Caco-2 (cell line): ENCODE results near the gene YJU2. TPM values are rescaled to one million over a fixed set of nuclear protein-coding genes. Genes with fewer than 3 reads are reported as not detected.
"Not testable (repeated sequence)": the region's sequence is repeated elsewhere in the genome, so short reads cannot be mapped to it uniquely, and the experiment has no call there.

Experiments
- BruUV-seq: library from RNA; stranded (reverse); fragments of 400-500 nt; replicated peaks from 2 replicates; lab custom pipeline; 2021; lab: Mats Ljungman, UMichigan
- CTCF ChIA-PET: fragments of 300-600 bp; sonication (Branson Sonifier 250); formaldehyde crosslinking; loops from one replicate; lab custom pipeline; 2022; ENCODE audit warnings: antibody characterized with exemption; lab: Charles Lee
- POLR2A ChIA-PET: fragments of 300-600 bp; sonication (Branson Sonifier 250); formaldehyde crosslinking; loops from one replicate; lab custom pipeline; 2022; ENCODE audit warnings: antibody characterized with exemption; lab: Charles Lee
- DNase-seq, 2 experiments: peaks; one replicate each; pipeline versions ENCODE4 v3.0.0 to v3.0.0-alpha.2; 2020 to 2022
- H3K27me3 ChIP-seq: replicated peaks from 2 replicates; pipeline ENCODE4 v1.6.0; 2011; ENCODE audit warnings: low read length; ENCODE audit not compliant: control insufficient read depth, insufficient read depth
- H3K36me3 ChIP-seq: 2 replicates; pipeline ENCODE4 v1.5.1; 2011; ENCODE audit warnings: low read length; ENCODE audit not compliant: control insufficient read depth, insufficient read depth
- H3K4me1 ChIP-seq: fragments of 250-450 bp; sonication (Bioruptor Pico); 2 replicates; pipeline ENCODE4 v1.5.1; 2020; ENCODE audit warnings: mild to moderate bottlenecking
- H3K4me3 ChIP-seq: 2 replicates; pipeline ENCODE4 v1.5.1; 2011; ENCODE audit warnings: low read depth, mild to moderate bottlenecking, control low read depth, low read length
- H3K9me3 ChIP-seq: fragments of 250-450 bp; sonication (Bioruptor Pico); 2 replicates; pipeline ENCODE4 v1.5.1; 2020; ENCODE audit warnings: mild to moderate bottlenecking, moderate library complexity
- H3K27ac Mint-ChIP-seq: one replicate; pipeline ENCODE4 v1.8.0; 2022; ENCODE audit warnings: mixed read lengths; ENCODE audit not compliant: unreplicated experiment
- H3K27me3 Mint-ChIP-seq: one replicate; pipeline ENCODE4 v1.8.0; 2022; ENCODE audit warnings: mixed read lengths; ENCODE audit not compliant: insufficient read depth, unreplicated experiment
- H3K36me3 Mint-ChIP-seq: one replicate; pipeline ENCODE4 v1.8.0; 2022; ENCODE audit warnings: mild to moderate bottlenecking, mixed read lengths; ENCODE audit not compliant: insufficient read depth, unreplicated experiment
- H3K4me1 Mint-ChIP-seq: one replicate; pipeline ENCODE4 v1.8.0; 2022; ENCODE audit warnings: low read depth, mixed read lengths; ENCODE audit not compliant: unreplicated experiment
- H3K4me3 Mint-ChIP-seq: one replicate; pipeline ENCODE4 v1.8.0; 2022; ENCODE audit warnings: mild to moderate bottlenecking, moderate library complexity, mixed read lengths; ENCODE audit not compliant: unreplicated experiment
- H3K9me3 Mint-ChIP-seq: one replicate; pipeline ENCODE4 v1.8.0; 2022; ENCODE audit warnings: mixed read lengths; ENCODE audit not compliant: unreplicated experiment
- CTCF ChIP-seq, 2 experiments: fragments of 200-600 bp in 1 of 2; IDR thresholded peaks; 1 replicate in 1 of 2; 2 replicates in 1 of 2; pipeline versions ENCODE4 v1.5.1 to v1.8.0; 2011 to 2022; ENCODE audit warnings: antibody characterized with exemption in 1 of 2, control low read depth in 1 of 2, inconsistent platforms in 1 of 2, low read depth in 1 of 2, low read length in 1 of 2, mild to moderate bottlenecking in 1 of 2, moderate library complexity in 1 of 2; ENCODE audit not compliant: insufficient read depth in 1 of 2, severe bottlenecking in 1 of 2, unreplicated experiment in 1 of 2
- intact Hi-C: fragments of 100-400 bp; cut with micrococcal nuclease; formaldehyde crosslinking; loops from one replicate; pipeline ENCODE4 v1.10.0; 2022; ENCODE audit not compliant: unreplicated experiment
- total RNA-seq: library from RNA; stranded (reverse); gene quantifications from 2 replicates; pipeline ENCODE4 v1.2.3, GENCODE V29; 2022

YJU2 gene
- total RNA-seq, 1 experiment from 2014 or later: 19.5 TPM

DNA sequence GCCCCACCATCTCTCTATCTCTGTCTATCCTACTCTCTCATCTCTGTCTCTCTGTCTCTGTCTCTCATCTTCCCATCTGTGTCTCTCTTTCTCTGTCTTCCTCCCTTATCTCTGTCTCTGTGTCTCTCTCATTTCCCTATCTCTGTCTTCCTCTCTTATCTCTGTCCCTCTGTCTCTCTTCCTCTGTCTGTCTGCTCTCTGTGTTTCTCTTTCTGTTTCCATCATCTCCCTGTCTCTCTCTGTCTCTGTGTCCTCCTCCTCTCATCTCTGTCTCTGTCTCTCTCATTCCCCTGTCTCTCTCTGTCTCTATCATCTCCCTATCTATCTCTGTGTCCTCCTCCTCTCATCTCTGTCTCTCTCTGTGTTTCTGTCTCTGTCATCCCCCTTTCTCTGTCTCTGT, 19.1 kb upstream of the YJU2 start:
- BruUV-seq: no TSS peak
- Mint-ChIP-seq H3K4me3 (no peak overlapping the region), H3K4me1 (no peaks in the 10 kb centered on the region), H3K36me3 (no peaks in the 10 kb centered on the region), H3K27me3 (no peaks in the 10 kb centered on the region), H3K27ac (no peak overlapping the region), H3K9me3 (no peaks in the 10 kb centered on the region)
- H3K36me3 ChIP-seq: no peaks in the 10 kb centered on the region
- no peak for TF ChIP-seq CTCF (IDR thresholded peaks at IDR 0.05; ENCODE audit: insufficient read depth in 1 of 2, low read depth in 1 of 2, low read length in 1 of 2, severe bottlenecking in 1 of 2, unreplicated experiment in 1 of 2)
- POLR2A ChIA-PET: no interaction called here
- no peaks in the 10 kb centered on the region for H3K9me3 ChIP-seq
- H3K4me3 ChIP-seq: no peak overlapping the region
- no peak for DNase-seq
- intact Hi-C loops: no loop called here
- CTCF ChIA-PET: no interaction called here
- no peaks in the 10 kb centered on the region for H3K27me3 ChIP-seq
- peaks cover 11% of the 10 kb centered on the region for H3K4me1 ChIP-seq

DNA sequence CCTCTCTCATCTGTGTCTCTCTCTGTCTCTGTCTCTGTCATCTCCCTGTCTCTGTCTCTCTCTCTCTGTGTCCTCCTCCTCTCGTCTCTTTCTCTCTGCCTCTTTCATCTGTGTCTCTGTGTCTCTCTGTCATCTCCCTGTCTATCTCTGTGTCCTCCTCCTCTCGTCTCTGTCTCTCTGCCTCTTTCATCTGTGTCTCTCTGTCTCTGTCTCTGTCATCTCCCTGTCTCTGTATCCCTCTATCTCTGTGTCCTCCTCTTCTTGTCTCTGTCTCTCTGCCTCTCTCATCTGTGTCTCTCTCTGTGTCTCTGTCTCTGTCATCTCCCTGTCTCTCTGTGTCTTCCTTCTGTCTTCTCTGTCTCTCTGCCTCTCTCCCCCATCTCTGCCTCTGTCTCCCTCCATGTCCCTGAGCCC, 18.1 kb upstream of the YJU2 start:
- Mint-ChIP-seq H3K27me3 (no peaks in the 10 kb centered on the region), H3K36me3 (no peaks in the 10 kb centered on the region), H3K27ac (no peak overlapping the region), H3K9me3 (no peaks in the 10 kb centered on the region), H3K4me1 (no peaks in the 10 kb centered on the region), H3K4me3 (no peak overlapping the region)
- ChIA-PET CTCF (no interaction called here), POLR2A (no interaction called here)
- peaks cover 11% of the 10 kb centered on the region for H3K4me1 ChIP-seq
- BruUV-seq: no TSS peak
- no peaks in the 10 kb centered on the region for H3K36me3 ChIP-seq
- no peak for DNase-seq
- peak overlapping the region; percentile 17 for H3K4me3 ChIP-seq
- intact Hi-C loops: no loop called here
- TF ChIP-seq CTCF (IDR thresholded peaks at IDR 0.05; ENCODE audit: insufficient read depth in 1 of 2, low read depth in 1 of 2, low read length in 1 of 2, severe bottlenecking in 1 of 2, unreplicated experiment in 1 of 2): no peak
- H3K9me3 ChIP-seq: no peaks in the 10 kb centered on the region
- H3K27me3 ChIP-seq: no peaks in the 10 kb centered on the region

GRCh38 chr19:4229179-4229931, 17.5 kb upstream of the YJU2 start, which contains the start of gene EBI3:
TSS of gene EBI3 (plus strand) at chr19:4229523. CDS start at chr19:4229551, 28 bp downstream.
- no peak for TF ChIP-seq CTCF (IDR thresholded peaks at IDR 0.05; ENCODE audit: insufficient read depth in 1 of 2, low read depth in 1 of 2, low read length in 1 of 2, severe bottlenecking in 1 of 2, unreplicated experiment in 1 of 2)
- intact Hi-C loops: no loop called here
- Mint-ChIP-seq H3K4me3 (no peak within 1 kb of the TSS), H3K4me1 (peaks cover 4% of the 10 kb centered on the region), H3K27me3 (no peaks in the 10 kb centered on the region), H3K9me3 (no peaks in the 10 kb centered on the region), H3K27ac (no peak within 1 kb of the TSS), H3K36me3 (no peaks in the 10 kb centered on the region)
- no peaks in the 10 kb centered on the region for H3K9me3 ChIP-seq
- H3K4me1 ChIP-seq: peaks cover 11% of the 10 kb centered on the region
- no peaks in the 10 kb centered on the region for H3K36me3 ChIP-seq
- peak within 1 kb of the TSS; percentile 17 for H3K4me3 ChIP-seq
- no peaks in the 10 kb centered on the region for H3K27me3 ChIP-seq
- ChIA-PET POLR2A (no interaction called here), CTCF (no interaction called here)
- no TSS peak for BruUV-seq
- DNase-seq: peak; percentile 51 to 79

DNA sequence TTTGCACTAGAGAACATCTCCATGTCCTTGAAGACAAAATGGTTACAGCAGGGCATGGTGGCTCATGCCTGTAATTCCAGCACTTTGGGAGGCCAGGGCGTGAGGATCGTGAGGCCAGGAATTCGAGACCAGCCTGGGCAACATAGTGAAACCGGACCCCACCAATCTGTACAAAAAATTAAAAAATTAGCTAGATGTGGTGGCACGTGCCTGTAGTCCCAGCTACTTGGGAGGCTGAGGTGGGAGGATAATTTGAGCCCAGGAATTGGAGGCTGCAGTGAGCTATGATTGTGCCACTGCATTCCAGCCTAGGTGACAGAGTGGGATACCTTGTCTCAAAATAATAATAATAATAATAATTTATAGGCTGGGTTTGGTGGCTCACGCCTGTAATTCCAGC, 16.6 kb upstream of the YJU2 start:
- POLR2A ChIA-PET, H3K27me3 ChIP-seq, H3K27ac Mint-ChIP-seq, H3K9me3 ChIP-seq, BruUV-seq, DNase-seq, H3K36me3 ChIP-seq, intact Hi-C loops, H3K9me3 Mint-ChIP-seq, CTCF ChIA-PET, H3K4me1 Mint-ChIP-seq, H3K4me3 ChIP-seq, H3K4me3 Mint-ChIP-seq, H3K27me3 Mint-ChIP-seq, H3K36me3 Mint-ChIP-seq: not testable (repeated sequence)
- peaks cover 11% of the 10 kb centered on the region for H3K4me1 ChIP-seq

DNA sequence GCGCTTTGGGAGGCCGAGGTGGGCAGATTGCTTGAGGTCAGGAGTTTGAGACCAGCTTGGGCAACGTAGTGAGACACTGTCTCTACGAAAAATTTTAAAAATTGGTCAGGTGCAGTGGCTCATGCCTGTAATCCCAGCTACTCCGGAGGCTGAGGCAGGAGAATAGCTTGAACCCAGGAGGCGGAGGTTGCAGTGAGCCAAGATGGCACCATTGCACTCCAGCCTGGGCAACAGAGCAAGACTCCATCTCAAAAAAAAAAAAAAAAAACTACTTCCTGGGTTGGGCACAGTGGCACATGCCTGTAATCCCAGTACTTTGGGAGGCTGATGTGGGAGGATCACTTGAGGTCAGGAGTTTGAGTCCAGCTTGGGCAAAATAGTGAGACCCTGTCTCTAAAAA, 15.4 kb upstream of the YJU2 start:
- H3K36me3 ChIP-seq, BruUV-seq, H3K27ac Mint-ChIP-seq, H3K27me3 Mint-ChIP-seq, H3K4me3 Mint-ChIP-seq, H3K4me3 ChIP-seq, intact Hi-C loops, DNase-seq, H3K9me3 ChIP-seq, H3K4me1 Mint-ChIP-seq, H3K27me3 ChIP-seq, POLR2A ChIA-PET, H3K36me3 Mint-ChIP-seq, H3K9me3 Mint-ChIP-seq: not testable (repeated sequence)
- H3K4me1 ChIP-seq: peaks cover 11% of the 10 kb centered on the region
- CTCF ChIA-PET: interaction anchor here (0.6 kb wide), 1 partner anchor 111 kb away, joined by 3 read pairs; no protein-coding TSS in a partner anchor
